ENCODE measurements around the gene CRYGS. TPM values are rescaled to one million over a fixed set of nuclear protein-coding genes. Genes with fewer than 3 reads are reported as not detected.

CRYGS gene
- total RNA-seq: 1 to 10 TPM in 2 of 4 donors, under 1 TPM in 2; 0.42 to 2.3 (median 1.3) TPM

DNA sequence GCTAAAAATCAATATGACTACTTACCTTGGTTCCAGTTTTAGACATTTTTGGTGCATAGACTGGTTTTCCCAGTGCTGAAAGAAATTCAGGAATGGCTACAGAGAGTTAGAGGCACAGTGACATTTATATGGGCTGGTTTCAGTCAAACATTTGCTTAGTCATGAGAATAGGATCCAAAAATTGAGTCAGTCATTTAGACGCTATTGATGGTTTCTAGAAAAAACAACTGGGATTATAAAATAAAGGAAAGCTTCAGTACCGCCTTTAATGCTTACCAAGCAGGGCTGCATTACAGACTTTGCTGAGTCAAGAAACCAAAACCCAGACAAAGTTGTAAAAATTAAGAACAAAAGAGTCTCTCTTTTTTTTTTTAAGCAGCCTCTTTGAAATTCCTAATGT lies at the start of gene CRYGS:
Gene CRYGS, minus strand, starts transcription at position 100 of the 400 bp plus-strand sequence. Its CDS starts 54 bp downstream, at position 46.
- DNase-seq (ENCODE audit: low spot score in 2 of 2): no peak
- H3K4me3 ChIP-seq (ENCODE audit: low read depth, poor library complexity, severe bottlenecking): no peak within 1 kb of the TSS
- 62 to 70% methylated on average over 2 of the region's 2 CpGs for WGBS, 2 donors
- intact Hi-C loops (cut with DNase I; ENCODE audit: low total_unique reads): loop anchor here (5.0 to 10.0 kb wide), 2 partner anchors 289 to 557 kb away; no protein-coding TSS in a partner anchor
- TF ChIP-seq, protein P1, sequence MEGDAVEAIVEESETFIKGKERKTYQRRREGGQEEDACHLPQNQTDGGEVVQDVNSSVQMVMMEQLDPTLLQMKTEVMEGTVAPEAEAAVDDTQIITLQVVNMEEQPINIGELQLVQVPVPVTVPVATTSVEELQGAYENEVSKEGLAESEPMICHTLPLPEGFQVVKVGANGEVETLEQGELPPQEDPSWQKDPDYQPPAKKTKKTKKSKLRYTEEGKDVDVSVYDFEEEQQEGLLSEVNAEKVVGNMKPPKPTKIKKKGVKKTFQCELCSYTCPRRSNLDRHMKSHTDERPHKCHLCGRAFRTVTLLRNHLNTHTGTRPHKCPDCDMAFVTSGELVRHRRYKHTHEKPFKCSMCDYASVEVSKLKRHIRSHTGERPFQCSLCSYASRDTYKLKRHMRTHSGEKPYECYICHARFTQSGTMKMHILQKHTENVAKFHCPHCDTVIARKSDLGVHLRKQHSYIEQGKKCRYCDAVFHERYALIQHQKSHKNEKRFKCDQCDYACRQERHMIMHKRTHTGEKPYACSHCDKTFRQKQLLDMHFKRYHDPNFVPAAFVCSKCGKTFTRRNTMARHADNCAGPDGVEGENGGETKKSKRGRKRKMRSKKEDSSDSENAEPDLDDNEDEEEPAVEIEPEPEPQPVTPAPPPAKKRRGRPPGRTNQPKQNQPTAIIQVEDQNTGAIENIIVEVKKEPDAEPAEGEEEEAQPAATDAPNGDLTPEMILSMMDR (IDR thresholded peaks at IDR 0.05): no peak
- TF ChIP-seq POLR2A (IDR thresholded peaks at IDR 0.05): no peak

DNA sequence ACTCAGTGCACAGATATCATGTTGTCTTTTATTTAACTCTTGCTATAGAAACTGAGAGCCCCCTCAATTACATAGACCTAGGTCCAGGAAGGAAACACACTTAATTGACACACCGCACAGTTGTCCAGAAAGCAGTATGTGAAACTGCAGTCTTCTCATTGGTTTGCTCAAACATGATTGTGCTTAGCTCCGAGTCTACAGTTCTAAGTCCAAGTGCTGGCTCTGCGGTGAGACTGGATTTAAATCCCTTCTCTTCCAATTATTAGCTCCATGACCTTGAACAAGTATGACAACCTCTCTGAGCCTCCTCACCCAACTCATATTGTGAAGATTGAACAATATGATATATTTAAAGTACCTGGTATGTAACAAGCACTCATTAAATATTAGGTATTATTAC lies 49.7 kb upstream of the CRYGS start:
- TF ChIP-seq, protein P1 (IDR thresholded peaks at IDR 0.05): no peak
- TF ChIP-seq POLR2A (IDR thresholded peaks at IDR 0.05): no peak
- no peak overlapping the region for H3K4me3 ChIP-seq (ENCODE audit: low read depth, poor library complexity, severe bottlenecking)
- no peak for DNase-seq (ENCODE audit: low spot score in 2 of 2)
- intact Hi-C loops (cut with DNase I; ENCODE audit: low total_unique reads): no loop called here
- WGBS, 2 donors: 91 to 98% methylated on average over 3 of the region's 3 CpGs

DNA sequence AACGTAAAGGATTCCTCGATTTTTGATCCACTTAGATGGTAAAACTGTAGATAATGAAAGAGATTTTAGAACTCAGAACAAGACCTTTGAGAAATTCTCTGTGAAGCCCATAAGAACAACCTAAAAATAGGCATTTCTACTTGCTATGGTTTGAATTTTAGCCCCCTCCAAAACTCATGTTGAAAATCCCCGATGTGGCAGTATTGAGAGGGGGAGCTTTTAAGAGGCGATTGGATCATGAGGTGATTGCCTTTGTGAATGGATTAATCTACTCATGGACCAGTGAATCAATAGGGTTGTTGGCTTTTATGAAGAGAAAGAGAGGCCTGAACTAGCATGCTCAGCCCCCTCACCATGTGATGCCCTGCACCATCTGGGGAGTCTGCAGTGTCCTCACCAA lies 48.5 kb upstream of the CRYGS start:
- 90% methylated on average over 4 of the region's 4 CpGs for WGBS, 2 donors
- no peak overlapping the region for H3K4me3 ChIP-seq (ENCODE audit: low read depth, poor library complexity, severe bottlenecking)
- no peak for DNase-seq (ENCODE audit: low spot score in 2 of 2)
- intact Hi-C loops (cut with DNase I; ENCODE audit: low total_unique reads): no loop called here
- TF ChIP-seq, protein P1 (IDR thresholded peaks at IDR 0.05): no peak
- no peak for TF ChIP-seq POLR2A (IDR thresholded peaks at IDR 0.05)

- intact Hi-C loops (cut with DNase I; ENCODE audit: low total_unique reads): no loop called here
- no peak overlapping the region for H3K4me3 ChIP-seq (ENCODE audit: low read depth, poor library complexity, severe bottlenecking)
- no peak for DNase-seq (ENCODE audit: low spot score in 2 of 2)
- 81 to 82% methylated on average over 7 of the region's 7 CpGs for WGBS, 2 donors
- TF ChIP-seq, protein P1 (IDR thresholded peaks at IDR 0.05): no peak
- no peak for TF ChIP-seq POLR2A (IDR thresholded peaks at IDR 0.05)
Measured at GRCh38 chr3:186590580-186591295, 46.6 kb upstream of the CRYGS start.

DNA sequence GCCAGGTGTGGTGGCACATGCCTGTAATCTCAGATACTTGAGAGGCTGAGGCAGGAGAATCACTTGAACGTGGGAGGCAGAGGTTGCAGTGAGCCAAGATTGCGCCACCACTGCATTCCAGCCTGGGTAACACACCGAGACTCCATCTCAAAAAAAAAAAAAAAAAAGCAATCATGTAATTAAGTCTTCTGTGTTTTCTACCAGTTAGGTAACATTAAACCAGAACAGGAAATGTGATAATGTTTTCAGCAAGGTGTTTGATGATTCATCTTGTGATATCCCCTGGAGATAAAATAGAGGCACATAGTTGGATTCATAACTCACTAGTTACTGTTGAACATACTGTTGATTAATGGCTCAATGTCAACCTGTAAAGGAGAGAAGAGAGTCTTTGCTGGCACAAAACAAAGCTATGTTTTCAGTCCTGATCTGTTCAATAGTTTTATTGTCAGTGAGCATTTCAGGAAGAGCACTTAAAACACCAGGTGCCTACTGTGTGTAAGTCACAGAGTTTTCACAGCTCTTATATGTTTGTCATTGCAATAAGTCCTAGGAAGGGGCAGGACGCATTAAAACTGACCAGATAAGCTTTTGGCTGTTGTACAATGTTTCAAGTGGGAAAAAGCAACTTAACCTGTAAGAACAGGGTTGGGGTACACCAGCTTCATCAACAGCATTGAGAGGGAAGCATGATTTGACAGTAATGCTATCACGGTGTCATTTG lies 45.8 kb upstream of the CRYGS start:
- 53 to 55% methylated on average over 5 of the region's 5 CpGs for WGBS, 2 donors
- no peak for DNase-seq (ENCODE audit: low spot score in 2 of 2)
- H3K4me3 ChIP-seq (ENCODE audit: low read depth, poor library complexity, severe bottlenecking): no peak overlapping the region
- no peak for TF ChIP-seq POLR2A (IDR thresholded peaks at IDR 0.05)
- TF ChIP-seq, protein P1 (IDR thresholded peaks at IDR 0.05): no peak
- intact Hi-C loops (cut with DNase I; ENCODE audit: low total_unique reads): no loop called here
